Left ventricle myocardium inferior (tissue), 1 donor: ENCODE data around the gene IFRD2. TPM values are rescaled to one million over a fixed set of nuclear protein-coding genes. Genes with fewer than 3 reads are reported as not detected.

Experiments used
- DNase-seq: peaks from one replicate; pipeline ENCODE4 v3.0.0-alpha.2; 2020
- H3K27ac ChIP-seq: fragments of 200-600 bp; replicated peaks from 2 replicates; pipeline ENCODE4 v1.8.0; 2021
- H3K27me3 ChIP-seq: fragments of 200-600 bp; 2 replicates; pipeline ENCODE4 v1.8.0; 2021; ENCODE audit warnings: low read depth
- H3K36me3 ChIP-seq: fragments of 200-600 bp; 2 replicates; pipeline ENCODE4 v1.8.0; 2021
- H3K4me1 ChIP-seq: fragments of 200-600 bp; 2 replicates; pipeline ENCODE4 v1.8.0; 2021
- H3K4me3 ChIP-seq: fragments of 200-600 bp; 2 replicates; pipeline ENCODE4 v1.8.0; 2021; ENCODE audit warnings: mild to moderate bottlenecking, moderate library complexity
- H3K9me3 ChIP-seq: fragments of 200-600 bp; replicated peaks from 2 replicates; pipeline ENCODE4 v1.8.0; 2021
- CTCF ChIP-seq: fragments of 200-600 bp; IDR thresholded peaks from 2 replicates; pipeline ENCODE4 v1.8.0; 2021; ENCODE audit warnings: antibody characterized with exemption, mild to moderate bottlenecking, borderline replicate concordance
- intact Hi-C: fragments of 100-400 bp; cut with micrococcal nuclease; formaldehyde crosslinking; loops from one replicate; pipeline ENCODE4 v1.11.0; 2022
- total RNA-seq: library from RNA; stranded (reverse); fragmentation: NEBNext Ultra II Directional; extraction: Animal tissue kit (Norgen Biotek cat#: 25700); gene quantifications from one replicate; pipeline ENCODE4 v1.2.1, GENCODE V29; 2021
- donor health status: DM: no; HTN: yes; CAD: no; lungs with severe emphysema.

The IFRD2 gene
- total RNA-seq, 1 donor from 2014 or later: 54.9 TPM

- Histone ChIP-seq H3K36me3 (peaks cover 39% of the 10 kb centered on the region), H3K9me3 (no peaks in the 10 kb centered on the region), H3K4me1 (peaks cover 93% of the 10 kb centered on the region), H3K4me3 (peak overlapping the region; percentile 86), H3K27me3 (no peaks in the 10 kb centered on the region), H3K27ac (peak overlapping the region; percentile 99)
- TF ChIP-seq CTCF: no peak
- intact Hi-C loops: no loop called here
- peak; percentile 47 for DNase-seq
Measured at GRCh38 chr3:50323092-50323600, 30.9 kb upstream of the IFRD2 start.

- TF ChIP-seq CTCF: no peak
- H3K4me3 ChIP-seq: peak within 1 kb of the TSS; percentile 86
- peaks cover 45% of the 10 kb centered on the region for H3K36me3 ChIP-seq
- H3K9me3 ChIP-seq: no peaks in the 10 kb centered on the region
- peak; percentile 73 for DNase-seq
- H3K27me3 ChIP-seq: no peaks in the 10 kb centered on the region
- peaks cover 93% of the 10 kb centered on the region for H3K4me1 ChIP-seq
- peak within 1 kb of the TSS; percentile 99 for H3K27ac ChIP-seq
- intact Hi-C loops: no loop called here
Measured at GRCh38 chr3:50322386-50323091, 30.3 kb upstream of the IFRD2 start, which contains the start of gene HYAL2. Gene HYAL2, minus strand, starts transcription at chr3:50322745. Its CDS starts 2,256 bp downstream, at chr3:50320489.

DNA sequence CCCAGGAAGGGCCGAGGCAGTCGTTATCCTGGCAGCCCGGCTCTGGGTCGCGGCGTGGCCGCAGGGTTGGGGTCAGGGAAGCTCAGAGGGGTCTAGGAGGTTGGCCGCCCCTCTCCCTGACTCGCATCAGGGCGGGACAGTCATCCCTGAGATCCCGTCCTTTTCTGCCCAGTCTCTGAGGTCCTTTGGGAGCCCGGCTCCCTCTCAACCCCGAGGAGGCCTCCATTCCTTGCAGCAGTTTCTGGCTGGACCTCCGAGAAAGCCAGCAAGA lies 29.8 kb upstream of the IFRD2 start:
- no peaks in the 10 kb centered on the region for H3K9me3 ChIP-seq
- peaks cover 50% of the 10 kb centered on the region for H3K36me3 ChIP-seq
- intact Hi-C loops: no loop called here
- H3K4me3 ChIP-seq: peak overlapping the region; percentile 86
- H3K27ac ChIP-seq: peak overlapping the region; percentile 99
- H3K4me1 ChIP-seq: peaks cover 93% of the 10 kb centered on the region
- no peak for TF ChIP-seq CTCF
- H3K27me3 ChIP-seq: no peaks in the 10 kb centered on the region
- no peak for DNase-seq

DNA sequence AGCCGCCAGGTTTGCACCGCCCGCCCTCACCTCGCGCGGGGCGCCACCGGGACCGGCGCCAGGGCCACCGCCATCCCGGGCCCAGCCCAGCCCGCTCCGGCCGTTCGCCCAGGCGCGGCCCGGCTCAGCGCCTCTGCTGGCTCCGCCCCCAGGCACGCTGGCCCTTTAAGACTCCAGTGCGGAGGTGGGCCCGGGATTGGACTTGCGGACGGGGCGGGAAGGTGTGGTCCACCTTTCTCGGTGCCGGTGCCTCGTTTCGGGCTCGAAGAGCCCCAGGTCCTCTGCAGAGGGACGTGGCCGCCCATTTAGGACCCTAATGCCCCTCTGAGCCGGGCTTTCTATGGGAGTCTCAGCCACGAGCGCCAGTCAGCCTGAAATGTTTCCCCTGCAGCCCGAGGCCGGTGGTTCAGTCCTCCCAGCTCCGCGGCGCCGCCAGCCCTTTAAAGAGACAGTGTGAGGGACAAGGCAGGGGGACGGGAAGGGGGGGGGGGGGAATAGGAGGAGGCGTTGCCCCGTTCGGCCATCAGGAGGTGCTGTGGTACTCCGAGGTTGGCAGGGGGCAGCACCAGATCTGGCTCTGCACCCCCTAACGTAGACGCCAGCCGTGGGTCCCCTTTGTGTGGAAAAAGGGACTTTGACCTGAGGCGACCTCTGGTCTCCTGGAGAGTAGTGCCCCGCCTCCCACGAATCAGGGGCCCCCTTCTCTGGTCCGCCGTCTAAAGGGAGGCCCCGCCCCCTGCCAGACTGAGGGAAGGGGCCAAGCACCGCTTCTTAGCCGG lies 29.3 kb upstream of the IFRD2 start:
- H3K36me3 ChIP-seq: peaks cover 51% of the 10 kb centered on the region

DNA sequence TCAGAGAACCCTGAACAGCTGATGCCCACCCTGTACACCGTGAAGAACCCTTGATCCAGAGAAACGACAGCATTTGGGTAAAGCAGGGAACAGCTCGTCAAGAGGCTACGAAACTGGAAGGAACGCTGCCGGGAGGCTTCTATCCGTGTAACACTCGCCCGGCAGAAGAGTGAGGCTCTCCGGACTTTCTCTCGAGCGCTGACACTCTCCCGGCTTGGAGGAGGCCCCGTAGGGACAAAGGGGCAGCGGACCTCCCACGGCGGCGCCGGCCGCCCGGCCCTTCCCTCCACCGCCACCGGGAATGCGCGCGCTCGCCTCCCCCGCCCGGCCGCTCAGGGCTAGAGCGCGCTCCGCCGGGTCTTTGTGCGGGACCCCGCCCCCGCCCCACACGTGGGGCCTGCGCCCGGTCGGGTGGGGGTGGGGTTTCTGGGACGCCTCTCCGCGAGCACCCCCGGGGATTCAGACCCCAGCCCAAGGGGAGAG lies 28.7 kb upstream of the IFRD2 start:
- H3K4me3 ChIP-seq: peak overlapping the region; percentile 86
- no peaks in the 10 kb centered on the region for H3K27me3 ChIP-seq
- peaks cover 95% of the 10 kb centered on the region for H3K4me1 ChIP-seq
- H3K9me3 ChIP-seq: no peaks in the 10 kb centered on the region
- H3K36me3 ChIP-seq: peaks cover 51% of the 10 kb centered on the region
- DNase-seq: peak; percentile 86
- H3K27ac ChIP-seq: peak overlapping the region; percentile 99
- no peak for TF ChIP-seq CTCF
- intact Hi-C loops: no loop called here

More for the DNA sequence above, 29.3 kb upstream of the IFRD2 start:
- DNase-seq: peak; percentile 91
- Histone ChIP-seq H3K27ac (peak overlapping the region; percentile 99), H3K9me3 (no peaks in the 10 kb centered on the region), H3K4me3 (peak overlapping the region; percentile 86), H3K27me3 (no peaks in the 10 kb centered on the region), H3K4me1 (peaks cover 93% of the 10 kb centered on the region)
- TF ChIP-seq CTCF: peak; percentile 67
- intact Hi-C loops: no loop called here
